ENCODE data around the gene TMEM8B. TPM values are rescaled to one million over a fixed set of nuclear protein-coding genes. Genes with fewer than 3 reads are reported as not detected.
A peak's percentile ranks its signal among the peaks of the same experiment; 100 is the strongest.

TMEM8B gene
- total and polyA plus RNA-seq, 9 of the 15 experiments (the other 6 are each of a cell fraction or from before 2014, with no cell fraction given): 0.01 to 2.2 (median 1.1) TPM

DNA sequence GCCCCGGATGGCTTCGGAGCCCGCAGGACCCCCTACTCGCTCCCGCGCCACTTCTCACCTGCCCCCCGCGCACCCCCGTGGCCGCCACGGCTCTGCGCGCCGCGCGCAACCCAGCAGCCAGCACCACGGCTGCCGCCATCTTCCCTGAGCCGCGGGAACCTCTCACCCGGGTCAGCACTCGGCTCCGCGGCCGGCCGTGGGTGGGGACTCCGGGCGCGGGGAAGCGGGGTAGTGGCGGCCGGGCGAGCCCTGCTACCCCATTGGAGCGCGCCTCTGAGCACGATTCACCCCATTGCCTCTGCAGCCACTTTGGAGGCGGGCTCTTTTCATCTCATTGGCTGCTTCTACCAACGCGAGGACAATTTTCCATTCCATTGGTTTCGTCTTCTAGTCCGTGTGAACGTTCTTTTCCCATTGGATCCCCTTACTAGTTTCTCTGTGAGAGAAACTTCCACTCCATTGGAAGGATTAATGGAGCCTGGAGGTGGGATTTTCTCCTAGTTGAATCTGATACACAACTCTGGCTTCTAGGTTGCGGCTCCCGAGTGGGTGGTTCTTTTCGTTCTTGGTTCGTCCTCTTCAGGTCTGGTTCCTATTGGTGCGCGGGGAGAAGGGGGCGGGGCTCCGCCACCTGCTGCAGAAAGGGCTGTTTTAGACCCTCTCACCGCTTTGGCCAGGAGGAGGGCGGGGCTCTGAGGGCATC, 14.0 kb upstream of the TMEM8B start, which contains the start of gene HINT2 (continued):
- TF ChIP-seq, protein P1, sequence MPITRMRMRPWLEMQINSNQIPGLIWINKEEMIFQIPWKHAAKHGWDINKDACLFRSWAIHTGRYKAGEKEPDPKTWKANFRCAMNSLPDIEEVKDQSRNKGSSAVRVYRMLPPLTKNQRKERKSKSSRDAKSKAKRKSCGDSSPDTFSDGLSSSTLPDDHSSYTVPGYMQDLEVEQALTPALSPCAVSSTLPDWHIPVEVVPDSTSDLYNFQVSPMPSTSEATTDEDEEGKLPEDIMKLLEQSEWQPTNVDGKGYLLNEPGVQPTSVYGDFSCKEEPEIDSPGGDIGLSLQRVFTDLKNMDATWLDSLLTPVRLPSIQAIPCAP (CRISPR knock-in tag; IDR thresholded peaks at IDR 0.05; ENCODE audit: borderline replicate concordance): no peak
- TF ChIP-seq POLR2A (conservative IDR thresholded peaks at IDR 0.05): peak; percentile 86
- peak; percentile 82 for TF ChIP-seq FOS (IDR thresholded peaks at IDR 0.05; ENCODE audit: extremely low read depth, insufficient read length)
- 0 out of 2 replicates have a peak, but pooled peaks have one; percentile 79 for TF ChIP-seq RBM14 (IDR thresholded peaks at IDR 0.05; ENCODE audit: borderline replicate concordance, insufficient read depth, low read depth, low read length)
- TF ChIP-seq CHD4 (IDR thresholded peaks at IDR 0.05; ENCODE audit: insufficient read depth, insufficient replicate concordance, low read depth, low read length, poor library complexity, severe bottlenecking): no peak
- peak; percentile 62; the same call in 1 of the 2 replicates for TF ChIP-seq RB1 (IDR thresholded peaks at IDR 0.05; ENCODE audit: low read depth)
- TF ChIP-seq POLR2G (IDR thresholded peaks at IDR 0.05; ENCODE audit: low read depth, low read length): peak; percentile 98
- TF ChIP-seq ZNF134 (CRISPR knock-in tag; conservative IDR thresholded peaks at IDR 0.05): peak; percentile 89
- TF ChIP-seq NR2C2 (CRISPR knock-in tag; IDR thresholded peaks at IDR 0.05): no peak; the same call in 1 of the 2 replicates
- TF ChIP-seq NR2C2 (tag; IDR thresholded peaks at IDR 0.05): peak; percentile 79
- TF ChIP-seq TCF7L2 (IDR thresholded peaks at IDR 0.05; ENCODE audit: low read depth, low read length): no peak
- TF ChIP-seq ASH1L (IDR thresholded peaks at IDR 0.05; ENCODE audit: borderline replicate concordance, low read depth, partially characterized antibody): peak; percentile 92
- TF ChIP-seq ZNF212 (CRISPR knock-in tag; IDR thresholded peaks at IDR 0.05): no peak
- peak; percentile 23 for TF ChIP-seq RBBP5 (IDR thresholded peaks at IDR 0.05; ENCODE audit: borderline replicate concordance, insufficient read depth, low read length, poor library complexity, severe bottlenecking)
- no peak for TF ChIP-seq MYC (IDR thresholded peaks at IDR 0.05; ENCODE audit: low read depth, low read length)
- TF ChIP-seq MYC (CRISPR knock-in tag; IDR thresholded peaks at IDR 0.05; ENCODE audit: borderline replicate concordance, low read depth): no peak
- TF ChIP-seq, protein P2, sequence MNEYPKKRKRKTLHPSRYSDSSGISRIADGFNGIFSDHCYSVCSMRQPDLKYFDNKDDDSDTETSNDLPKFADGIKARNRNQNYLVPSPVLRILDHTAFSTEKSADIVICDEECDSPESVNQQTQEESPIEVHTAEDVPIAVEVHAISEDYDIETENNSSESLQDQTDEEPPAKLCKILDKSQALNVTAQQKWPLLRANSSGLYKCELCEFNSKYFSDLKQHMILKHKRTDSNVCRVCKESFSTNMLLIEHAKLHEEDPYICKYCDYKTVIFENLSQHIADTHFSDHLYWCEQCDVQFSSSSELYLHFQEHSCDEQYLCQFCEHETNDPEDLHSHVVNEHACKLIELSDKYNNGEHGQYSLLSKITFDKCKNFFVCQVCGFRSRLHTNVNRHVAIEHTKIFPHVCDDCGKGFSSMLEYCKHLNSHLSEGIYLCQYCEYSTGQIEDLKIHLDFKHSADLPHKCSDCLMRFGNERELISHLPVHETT (CRISPR knock-in tag; conservative IDR thresholded peaks at IDR 0.05 in 1 of 2, IDR thresholded peaks at IDR 0.05 in 1 of 2): peak in 1 of 2 experiments; percentile 50; a peak in 2 of 4 replicates
- peak; percentile 66 for TF ChIP-seq CXXC5 (CRISPR knock-in tag; IDR thresholded peaks at IDR 0.05)
- peak; percentile 81 to 86 for TF ChIP-seq NRF1 (conservative IDR thresholded peaks at IDR 0.05 in 1 of 2, IDR thresholded peaks at IDR 0.05 in 1 of 2)
- TF ChIP-seq RBM25 (IDR thresholded peaks at IDR 0.05; ENCODE audit: low read depth, low read length, severe bottlenecking): peak; percentile 79
- peak; percentile 98 for TF ChIP-seq RBFOX2 (IDR thresholded peaks at IDR 0.05; ENCODE audit: low read depth, low read length)
- TF ChIP-seq SETDB1 (IDR thresholded peaks at IDR 0.05; ENCODE audit: low read length): no peak
- TF ChIP-seq RFX1 (IDR thresholded peaks at IDR 0.05): no peak
- peak; percentile 46; the same call in 1 of the 2 replicates for TF ChIP-seq EGR1 (conservative IDR thresholded peaks at IDR 0.05)
- TF ChIP-seq PTBP1 (IDR thresholded peaks at IDR 0.05; ENCODE audit: low read depth, low read length): no peak
- 0 out of 2 replicates have a peak, but pooled peaks have one; percentile 59 for TF ChIP-seq BHLHE40 (IDR thresholded peaks at IDR 0.05; ENCODE audit: low read length)
- TF ChIP-seq TBP (optimal IDR thresholded peaks at IDR 0.05; ENCODE audit: low read depth, low read length): peak; percentile 81
